GM12878 (cell line): ENCODE results near the gene APBB1IP. TPM values are rescaled to one million over a fixed set of nuclear protein-coding genes. Genes with fewer than 3 reads are reported as not detected.

Experiments
- ATAC-seq: fragments of 200-7000 bp; cut with Tn5 transposase; 3 replicates; pipeline ENCODE4 v1.9.1; 2020; ENCODE audit warnings: mild to moderate bottlenecking, moderate library complexity
- BruUV-seq: library from RNA; stranded (reverse); fragments of 400-500 nt; replicated peaks from 2 replicates; lab custom pipeline; 2021; lab: Mats Ljungman, UMichigan
- CTCF ChIA-PET: fragments of 300-600 bp; sonication (Branson Sonifier 250); formaldehyde crosslinking; extraction: SDS; loops from one replicate; lab custom pipeline; 2021; ENCODE audit warnings: inconsistent platforms; lab: Yijun Ruan, JAX
- POLR2A ChIA-PET: fragments of 350-600 bp; formaldehyde crosslinking; extraction: SDS; loops from one replicate; lab custom pipeline; 2021; ENCODE audit warnings: inconsistent platforms; lab: Charles Lee
- RAD21 ChIA-PET: fragments of 300-600 bp; sonication (Branson Sonifier 250); formaldehyde crosslinking; loops from one replicate; lab custom pipeline; 2023; ENCODE audit warnings: antibody characterized with exemption; ENCODE audit not compliant: unreplicated experiment; lab: Charles Lee
- SMC1A ChIA-PET: fragments of 300-600 bp; sonication (Branson Sonifier 250); formaldehyde crosslinking; loops from one replicate; lab custom pipeline; 2023; ENCODE audit not compliant: unreplicated experiment, uncharacterized antibody; lab: Charles Lee
- DNase-seq: peaks from one replicate; pipeline ENCODE4 v3.0.0-alpha.2; 2011; ENCODE audit warnings: low read depth, low spot score
- FAIRE-seq: peaks from 3 replicates; lab custom pipeline; 2011; peaks lifted over from hg19 to GRCh38; lab: Jason Lieb, UNC
- H2AFZ ChIP-seq: 2 replicates; pipeline ENCODE4 v1.6.0; 2011; ENCODE audit warnings: low read depth, low read length, control low read depth; ENCODE audit not compliant: control insufficient read depth
- H3K27ac ChIP-seq: 2 replicates; pipeline ENCODE4 v1.5.1; 2011; ENCODE audit warnings: control low read depth; ENCODE audit not compliant: control insufficient read depth, insufficient read depth
- H3K27me3 ChIP-seq, 2 experiments: replicated peaks in 1 of 2; 2 replicates each; pipeline versions ENCODE4 v1.6.0 to v1.6.1; 2011; ENCODE audit warnings: low read length in 1 of 2; ENCODE audit not compliant: control insufficient read depth in 2 of 2, insufficient read depth in 2 of 2
- H3K36me3 ChIP-seq, 2 experiments: 2 replicates each; pipeline ENCODE4 v1.5.1; 2011; ENCODE audit warnings: low read length in 1 of 2; ENCODE audit not compliant: control insufficient read depth in 2 of 2, insufficient read depth in 2 of 2
- H3K4me1 ChIP-seq: 2 replicates; pipeline ENCODE4 v1.6.1; 2011; ENCODE audit warnings: mild to moderate bottlenecking, low read length, moderate library complexity, mixed read lengths; ENCODE audit not compliant: control insufficient read depth, insufficient read depth
- H3K4me2 ChIP-seq: 2 replicates; pipeline ENCODE4 v1.6.0; 2011; ENCODE audit warnings: control low read depth; ENCODE audit not compliant: control insufficient read depth, insufficient read depth
- H3K4me3 ChIP-seq: fragments of 200-600 bp; sonication (generic); 2 replicates; pipeline ENCODE4 v1.5.1; 2016
- H3K79me2 ChIP-seq: 2 replicates; pipeline ENCODE4 v1.6.0; 2011; ENCODE audit warnings: low read length; ENCODE audit not compliant: control insufficient read depth, insufficient read depth
- H3K9ac ChIP-seq: 2 replicates; pipeline ENCODE4 v1.8.0; 2011; ENCODE audit warnings: low read length, control low read depth, mixed read lengths; ENCODE audit not compliant: control insufficient read depth, insufficient read depth
- H3K9me3 ChIP-seq: replicated peaks from 3 replicates; pipeline ENCODE4 v1.5.1; 2011; ENCODE audit warnings: mild to moderate bottlenecking, low read length; ENCODE audit not compliant: control insufficient read depth, insufficient read depth
- H4K20me1 ChIP-seq: 2 replicates; pipeline ENCODE4 v1.6.0; 2011; ENCODE audit not compliant: control insufficient read depth, insufficient read depth
- FOXM1 ChIP-seq: IDR thresholded peaks from 2 replicates; pipeline ENCODE4 v1.6.1; 2012; ENCODE audit warnings: low read depth, mild to moderate bottlenecking, inconsistent platforms, low read length, moderate library complexity
- HSF1 ChIP-seq: fragments of 150-350 bp; IDR thresholded peaks from 2 replicates; pipeline ENCODE4 v1.6.1; 2014; ENCODE audit warnings: mild to moderate bottlenecking, low read depth, low read length
- IKZF1 ChIP-seq: fragments of 450-650 bp; conservative IDR thresholded peaks from 2 replicates; pipeline ENCODE4 v1.6.1; 2017; ENCODE audit warnings: antibody characterized with exemption, mild to moderate bottlenecking
- KDM1A ChIP-seq: fragments of 200-600 bp; sonication (generic); IDR thresholded peaks from 2 replicates; pipeline ENCODE4 v1.6.1; 2016; ENCODE audit warnings: borderline replicate concordance
- MTA2 ChIP-seq: fragments of 450-650 bp; IDR thresholded peaks from 2 replicates; pipeline ENCODE4 v1.6.1; 2016; ENCODE audit warnings: low read depth, mild to moderate bottlenecking, moderate library complexity
- MXI1 ChIP-seq: fragments of 150-350 bp; IDR thresholded peaks from 2 replicates; pipeline ENCODE4 v1.6.1; 2011; ENCODE audit warnings: low read depth, mild to moderate bottlenecking, inconsistent platforms, low read length, improper control_type of control experiment
- MYC ChIP-seq: IDR thresholded peaks from 2 replicates; pipeline ENCODE4 v1.6.1; 2011; ENCODE audit warnings: mild to moderate bottlenecking, low read length, moderate library complexity, inconsistent platforms; ENCODE audit not compliant: insufficient read depth, insufficient replicate concordance, insufficient read length, severe bottlenecking
- RBBP5 ChIP-seq: fragments of 200-600 bp; sonication (generic); conservative IDR thresholded peaks from 2 replicates; pipeline ENCODE4 v1.6.1; 2016
- SREBF1 ChIP-seq: IDR thresholded peaks from 2 replicates; pipeline ENCODE4 v1.6.1; 2012; ENCODE audit warnings: mild to moderate bottlenecking, low read length
- STAT3 ChIP-seq: IDR thresholded peaks from 2 replicates; pipeline ENCODE4 v1.6.1; 2011; ENCODE audit warnings: low read depth, low read length, improper control_type of control experiment
- SUPT20H ChIP-seq: IDR thresholded peaks from 2 replicates; pipeline ENCODE4 v1.6.1; 2011; ENCODE audit warnings: low read depth, mild to moderate bottlenecking, low read length, moderate library complexity, borderline replicate concordance; ENCODE audit not compliant: control insufficient read depth
- TARDBP ChIP-seq: IDR thresholded peaks from 2 replicates; pipeline ENCODE4 v1.6.1; 2016; ENCODE audit warnings: borderline replicate concordance
- TBL1XR1 ChIP-seq: IDR thresholded peaks from 2 replicates; pipeline ENCODE4 v1.6.1; 2012; ENCODE audit warnings: low read depth, low read length, improper control_type of control experiment
- TCF12 ChIP-seq: IDR thresholded peaks from 2 replicates; pipeline ENCODE4 v1.6.1; 2011; ENCODE audit warnings: low read depth, mild to moderate bottlenecking, low read length
- TCF3 ChIP-seq: IDR thresholded peaks from 2 replicates; pipeline ENCODE4 v1.6.1; 2012; ENCODE audit warnings: low read depth, mild to moderate bottlenecking, low read length, borderline replicate concordance; ENCODE audit not compliant: insufficient read depth
- TCF7 ChIP-seq: IDR thresholded peaks from 2 replicates; pipeline ENCODE4 v1.6.1; 2014; ENCODE audit warnings: antibody characterized with exemption, borderline replicate concordance
- WGBS: methylation state at CpG from one replicate; pipeline ENCODE4 v1.1.6; 2016; ENCODE audit warnings: low lambda C conversion rate; ENCODE audit not compliant: insufficient replicate concordance, insufficient coverage; ENCODE audit errors: missing lambda C conversion rate; 5-methylcytosine and 5-hydroxymethylcytosine counted together
- in situ Hi-C: fragments of 300-500 bp; cut with MboI; formaldehyde crosslinking; loops from 9 replicates; pipeline ENCODE4 v1.14.3; 2018; ENCODE audit warnings: mixed read lengths
- intact Hi-C: fragments of 100-400 bp; cut with micrococcal nuclease; formaldehyde crosslinking; loops from one replicate; pipeline ENCODE4 v1.14.2; 2022; ENCODE audit not compliant: unreplicated experiment
- polyA plus RNA-seq, 11 experiments: library from polyadenylated mRNA; depleted of rRNA in 4 of 11; unstranded in 6 of 11; stranded (reverse) in 5 of 11; fragments of >200 nt; fragmentation: Nextera tagmentation in 4 of 11; fragmentation: Illumina TruSeq in 1 of 11; extraction: Ambion mirVana in 4 of 11; extraction: Trizol in 1 of 11; gene quantifications; 1 replicate in 1 of 11; 2 replicates in 10 of 11; pipeline versions ENCODE4 v1.2.1 to v1.2.3, GENCODE V29; 2011 to 2016; ENCODE audit warnings: inconsistent platforms in 2 of 11, missing spikeins in 2 of 11, low read depth in 1 of 11
- total RNA-seq, 4 experiments: library from RNA; depleted of rRNA in 3 of 4; stranded (reverse); fragments of >200 nt in 3 of 4; fragmentation: Illumina TruSeq in 1 of 4; extraction: Trizol in 1 of 4; gene quantifications; 2 replicates each; pipeline versions ENCODE4 v1.2.1 to v1.2.3, GENCODE V29; 2013 to 2021

The APBB1IP gene
- total and polyA plus RNA-seq, 10 of the 15 experiments (the other 5 are each of a cell fraction or from before 2014, with no cell fraction given) = 7.3 to 67.4 (median 19.9) TPM

DNA sequence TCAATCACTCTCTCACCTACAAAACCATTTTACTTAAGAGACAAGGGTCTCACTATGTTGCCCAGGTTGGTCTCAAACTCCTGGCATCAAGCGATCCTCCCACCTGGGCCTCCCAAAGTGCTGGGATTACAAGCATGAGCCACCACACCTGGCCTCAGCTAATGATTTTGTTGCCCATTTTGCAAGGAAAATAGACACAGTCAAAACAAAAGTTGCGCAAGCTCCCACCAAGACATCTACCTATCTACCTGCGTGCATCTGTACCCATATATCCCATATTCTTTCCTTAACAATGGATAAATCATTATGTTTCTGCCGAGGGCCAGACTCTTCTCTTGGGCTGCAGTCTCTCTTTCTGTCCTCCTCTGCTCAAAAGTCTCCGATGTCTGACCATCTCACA is 67.3 kb downstream of the APBB1IP start:
- ChIA-PET POLR2A (no interaction called here), RAD21 (no interaction called here)
- intact Hi-C loops = no loop called here

More for the DNA sequence above, 67.3 kb downstream of the APBB1IP start:
- Histone ChIP-seq H4K20me1 (no peaks in the 10 kb centered on the region), H3K27me3 (no peaks in the 10 kb centered on the region), H3K79me2 (no peaks in the 10 kb centered on the region), H3K36me3 (peaks cover 9 to 36% of the 10 kb centered on the region in 2 experiments), H3K4me3 (no peak overlapping the region), H3K4me2 (no peak overlapping the region), H3K9me3 (no peaks in the 10 kb centered on the region), H3K27ac (no peak overlapping the region), H3K9ac (no peak overlapping the region), H2AFZ (no peak overlapping the region), H3K4me1 (no peaks in the 10 kb centered on the region)
- DNase-seq (no peak), ATAC-seq (no peak), FAIRE-seq (peak; percentile 31)
- in situ Hi-C loops = no loop called here
- TF ChIP-seq TBL1XR1 (no peak), TCF12 (no peak), IKZF1 (no peak), MTA2 (no peak), SREBF1 (no peak), MYC (no peak), TCF3 (no peak), RBBP5 (no peak), HSF1 (no peak), TCF7 (no peak), MXI1 (no peak), KDM1A (no peak), STAT3 (no peak), TARDBP (no peak), SUPT20H (no peak), FOXM1 (no peak)
- WGBS = 98% methylated on average over 5 of the region's 5 CpGs
- no TSS peak for BruUV-seq
- CTCF ChIA-PET = interaction anchor here (2.0 kb wide), 1 partner anchor 172 kb away, joined by 7 read pairs; no protein-coding TSS in a partner anchor
- SMC1A ChIA-PET = no interaction called here
